Middle frontal gyrus (tissue), 1 donor: ENCODE results near the gene COL4A6.

ENCODE experiments used
- DNase-seq: peaks from one replicate; pipeline ENCODE4 v3.0.0-alpha.2; 2015; ENCODE audit warnings: low spot score; ENCODE audit errors: extremely low spot score

The COL4A6 gene

DNA sequence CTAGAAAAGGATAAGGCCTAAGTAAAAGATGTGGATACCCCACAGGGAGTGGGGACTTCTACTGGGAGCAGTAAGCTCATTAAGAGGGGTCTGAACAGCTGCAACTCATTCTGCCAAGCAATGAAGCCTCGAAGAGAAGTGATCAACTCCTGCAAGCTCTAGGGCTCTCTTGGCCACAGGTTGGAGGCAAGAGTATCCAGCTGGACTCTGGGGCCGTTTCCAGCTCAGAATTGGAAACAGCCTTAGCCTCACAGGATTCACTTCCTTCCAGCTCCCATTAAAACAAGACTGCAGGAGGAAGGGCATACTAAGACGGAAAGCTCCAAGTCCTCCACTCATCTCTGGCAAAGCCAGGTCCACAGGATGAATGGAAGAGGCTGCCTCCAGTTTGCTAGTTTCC, 220.3 kb downstream of the COL4A6 start:
- no peak for DNase-seq

DNA sequence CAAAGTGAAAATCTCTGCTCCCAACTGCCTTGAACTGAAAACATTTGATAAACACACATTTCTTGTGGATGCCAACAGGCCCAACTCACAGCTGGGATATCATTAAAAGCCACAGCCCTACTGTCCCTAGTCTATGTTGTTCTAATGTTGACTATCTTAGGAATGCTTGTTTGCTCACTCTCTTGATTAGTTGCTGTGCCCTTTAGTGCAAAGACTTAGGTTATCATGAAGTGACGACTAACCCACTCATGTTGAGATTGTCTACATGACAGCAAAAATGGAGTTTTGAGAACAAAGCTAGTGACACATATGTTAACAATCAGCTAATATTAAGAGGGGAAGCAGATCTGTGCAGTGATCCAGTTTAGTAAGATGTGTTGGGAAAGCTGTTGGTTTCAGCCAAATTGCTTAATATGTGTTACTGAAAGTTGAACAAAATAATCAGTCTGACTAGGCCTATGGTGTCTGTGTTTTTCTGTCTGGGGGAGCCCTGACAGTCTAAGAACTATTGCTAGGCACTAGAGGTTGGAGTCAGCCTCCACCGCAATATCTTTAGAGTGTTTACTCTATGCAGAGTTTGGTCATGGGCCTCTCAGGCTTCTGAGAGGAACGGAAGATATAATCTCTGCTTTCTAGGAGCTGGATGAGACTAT, 221.2 kb downstream of the COL4A6 start:
- no peak for DNase-seq

DNA sequence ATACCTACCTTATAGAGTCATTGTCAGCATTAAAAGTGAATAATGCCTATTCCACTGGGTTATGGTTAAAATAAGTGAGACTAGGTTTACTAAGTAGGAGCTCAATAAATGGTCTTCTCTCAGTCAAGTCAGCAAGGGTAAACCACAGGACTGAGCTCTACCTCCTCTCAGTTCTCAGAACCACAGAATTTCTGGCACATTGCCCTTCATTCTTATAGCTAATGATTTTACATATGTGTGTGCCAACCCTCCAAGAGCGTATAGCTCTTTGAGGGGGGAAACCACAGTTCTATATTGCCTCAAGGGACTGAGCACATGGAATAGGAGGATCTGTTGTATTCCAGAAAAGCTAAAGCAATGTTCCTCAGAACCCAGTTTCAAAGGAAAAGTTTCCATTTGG, 221.8 kb downstream of the COL4A6 start:
- DNase-seq, result no peak

DNA sequence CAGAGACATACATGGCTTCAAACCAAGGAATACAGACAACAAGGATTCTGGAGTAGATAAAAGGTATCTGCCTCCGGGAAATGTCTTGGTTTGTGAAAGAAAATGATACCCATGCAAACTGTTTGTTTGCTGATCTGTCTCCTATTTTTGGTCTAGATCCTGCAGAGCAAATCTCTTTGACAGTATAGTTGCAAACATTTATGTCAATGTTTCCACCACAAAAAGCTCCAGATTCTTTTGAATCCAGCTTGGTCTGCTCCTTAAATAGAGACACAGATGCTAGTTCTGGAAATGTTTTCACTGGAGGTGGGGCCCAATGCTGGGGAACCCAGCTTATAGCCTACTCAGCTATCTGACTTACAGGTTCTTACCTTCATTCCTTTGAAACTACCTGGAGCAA, 226.9 kb downstream of the COL4A6 start:
- DNase-seq, result peak; percentile 4

DNA sequence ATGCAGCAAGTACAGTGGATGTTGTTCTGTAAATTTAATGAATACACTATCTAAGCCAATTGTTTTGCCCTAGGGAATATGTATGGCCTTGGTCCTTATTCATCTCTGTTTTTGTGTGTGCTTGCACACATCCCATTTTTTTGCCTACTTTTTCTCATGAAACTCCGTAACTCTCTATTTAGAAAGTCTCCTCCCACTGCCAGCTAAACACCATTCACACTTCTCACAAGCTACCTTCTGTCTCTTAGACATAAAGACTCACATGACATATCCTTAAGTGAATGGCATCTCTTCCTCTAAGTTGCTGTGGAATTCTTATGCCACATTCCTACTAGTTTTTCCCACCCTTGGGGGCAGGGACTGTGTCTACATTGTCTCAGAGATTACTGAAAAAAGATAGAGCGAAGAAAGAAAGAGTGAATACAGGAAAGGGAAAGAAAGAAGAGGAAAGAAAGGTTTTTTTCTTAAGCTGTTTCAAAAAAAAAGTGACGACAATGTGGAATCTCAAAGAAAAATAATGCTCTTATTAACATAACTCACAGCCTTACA, 229.1 kb downstream of the COL4A6 start:
- no peak for DNase-seq

DNA sequence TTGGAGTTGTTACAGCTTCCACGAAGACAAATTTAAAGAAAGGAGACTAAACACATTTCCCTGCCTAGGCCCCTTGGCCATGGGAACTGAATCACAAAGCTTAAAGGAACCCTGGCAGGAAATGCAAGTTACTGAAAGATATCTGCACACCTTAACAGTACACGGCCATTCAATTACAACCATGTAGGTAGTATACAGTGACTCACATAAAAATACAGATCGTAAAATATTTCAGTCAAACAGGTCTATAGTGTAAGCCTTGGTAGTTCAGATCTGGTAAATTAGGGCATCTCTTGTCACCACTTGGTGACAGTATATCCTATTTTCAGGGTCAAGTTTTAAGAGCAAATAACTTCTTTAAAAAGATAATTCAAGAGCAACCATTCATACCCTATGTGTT, 234.7 kb downstream of the COL4A6 start:
- DNase-seq, result no peak

DNA sequence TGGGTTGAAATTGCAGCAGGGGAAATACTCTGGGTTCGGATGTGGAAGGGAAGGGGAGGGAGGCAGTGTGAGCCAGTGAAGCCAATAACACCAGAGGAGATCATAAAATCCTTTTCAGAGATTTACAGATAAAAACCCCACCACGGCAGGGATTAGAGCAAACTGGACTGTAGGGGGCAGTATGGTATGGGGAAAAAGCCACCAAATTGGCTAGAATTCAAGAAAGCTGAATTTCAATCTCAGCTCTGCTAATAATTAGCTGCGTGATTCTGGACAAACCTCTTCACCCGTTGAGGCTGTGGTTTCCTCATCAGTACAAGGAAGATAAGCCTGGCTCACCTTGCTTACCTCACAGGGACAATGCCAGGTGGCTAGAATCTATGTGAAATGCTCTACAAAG, 238.5 kb downstream of the COL4A6 start:
- no peak for DNase-seq

DNA sequence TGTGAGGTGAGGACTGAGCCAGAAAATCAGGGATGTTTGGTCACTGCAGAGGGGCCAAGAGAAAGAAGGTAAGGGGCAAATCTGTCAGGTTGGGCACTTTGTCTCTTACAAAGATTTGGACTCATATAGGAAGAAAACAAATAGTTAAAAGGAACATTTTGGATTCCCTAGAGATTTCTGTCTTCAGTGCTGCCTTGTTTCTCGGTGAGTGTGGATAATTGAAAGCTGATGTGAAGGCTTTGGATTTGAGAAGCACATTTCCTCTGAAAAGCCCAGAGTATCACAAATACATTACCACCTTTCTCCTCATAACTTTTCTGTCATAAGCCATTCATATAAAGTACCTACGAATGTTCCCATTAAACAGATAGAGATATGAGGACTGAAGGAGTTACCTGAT, 239.2 kb downstream of the COL4A6 start:
- DNase-seq, result no peak

DNA sequence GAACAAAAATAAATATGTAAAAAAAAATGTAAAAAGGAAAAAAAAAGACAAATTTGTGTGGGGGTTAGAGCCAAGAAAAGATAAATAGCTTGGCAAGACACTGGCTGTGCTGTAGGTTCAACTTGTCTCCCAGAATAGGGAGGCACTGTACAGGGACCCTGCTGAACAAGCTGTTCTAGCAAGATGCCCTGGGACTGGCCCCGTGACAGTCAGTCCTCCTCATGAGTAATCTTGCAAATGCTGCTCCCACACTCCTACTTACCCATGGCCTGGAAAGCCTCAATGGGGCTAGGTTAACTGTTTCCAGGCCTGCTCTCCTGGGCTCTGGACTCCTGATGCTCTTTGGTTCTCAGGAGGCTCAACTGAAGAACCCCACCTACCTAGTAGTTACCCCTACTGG, 239.8 kb downstream of the COL4A6 start:
- no peak for DNase-seq

DNA sequence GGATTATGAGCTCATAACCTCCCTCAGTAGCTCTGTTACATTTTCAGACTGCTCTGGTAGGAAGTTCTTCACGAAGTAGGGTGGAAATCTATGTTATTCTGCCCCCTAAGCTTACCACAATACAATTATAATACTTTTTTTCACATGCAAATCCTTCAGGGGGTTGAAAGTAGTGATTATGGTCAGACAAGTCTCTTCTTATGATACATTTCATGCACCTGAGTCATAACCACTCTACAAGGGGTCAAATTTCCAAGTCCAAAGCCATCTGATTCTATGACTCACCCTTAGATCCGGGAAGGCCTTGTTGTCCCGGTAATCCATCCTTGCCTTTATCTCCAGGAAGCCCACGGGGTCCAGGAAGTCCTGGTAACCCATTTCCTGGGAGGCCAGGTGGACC, 251.4 kb downstream of the COL4A6 start:
- DNase-seq, result no peak

DNA sequence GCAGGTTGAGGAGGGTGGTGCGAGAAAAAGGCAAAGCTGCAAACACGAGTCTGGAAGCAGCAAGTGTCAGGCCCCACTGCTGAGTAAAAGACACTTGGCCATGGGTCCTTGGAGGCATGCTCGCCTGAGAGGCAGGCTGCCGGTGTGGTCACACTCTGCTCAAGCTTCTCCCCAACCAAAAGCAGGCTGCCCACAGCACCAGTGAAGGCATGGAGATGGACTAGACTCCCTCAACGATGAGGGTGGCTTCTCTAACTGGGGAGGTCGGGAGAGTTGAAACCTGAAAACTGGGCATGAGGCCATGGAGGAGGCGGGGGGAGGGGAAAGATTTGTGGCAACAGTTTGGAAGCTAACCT, 260.1 kb downstream of the COL4A6 start:
- no peak for DNase-seq

DNA sequence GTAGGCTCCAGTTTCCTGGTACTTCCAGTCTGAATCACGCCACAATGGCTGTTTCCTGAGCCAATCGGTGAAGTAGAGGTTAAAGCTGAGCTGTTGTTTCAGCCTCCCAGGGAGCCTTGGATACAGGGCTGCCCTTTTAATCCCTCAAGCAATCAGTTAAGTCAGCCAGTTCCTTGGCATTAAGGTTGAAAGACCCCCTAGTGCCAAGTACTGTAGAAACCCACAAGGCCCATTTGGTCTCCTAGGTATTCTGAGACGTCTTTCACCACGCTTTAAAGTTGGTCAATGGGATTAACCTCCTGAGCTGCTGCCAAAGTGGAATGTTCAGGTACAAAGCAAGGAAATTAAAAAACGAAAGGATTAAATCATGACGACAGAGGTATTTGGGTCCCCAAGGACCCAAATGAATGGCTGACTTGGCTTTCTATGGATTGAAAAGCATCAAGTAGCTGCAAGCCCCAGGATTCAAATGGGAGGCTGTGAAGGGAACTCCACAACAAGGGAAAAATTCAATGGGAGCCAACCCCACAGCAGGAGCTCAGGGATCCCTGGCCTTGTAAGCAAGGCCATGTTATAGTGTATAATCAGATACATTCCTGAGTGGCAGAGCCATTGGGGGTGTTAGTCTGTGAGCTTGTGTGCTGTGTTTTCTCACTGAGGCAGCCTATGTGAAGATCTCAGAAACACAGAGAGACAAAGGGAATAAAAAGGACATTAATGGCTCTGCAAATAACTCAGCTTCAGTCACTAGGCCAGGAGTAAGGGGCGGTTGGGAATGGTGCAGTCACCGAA, 260.7 kb downstream of the COL4A6 start:
- no peak for DNase-seq

DNA sequence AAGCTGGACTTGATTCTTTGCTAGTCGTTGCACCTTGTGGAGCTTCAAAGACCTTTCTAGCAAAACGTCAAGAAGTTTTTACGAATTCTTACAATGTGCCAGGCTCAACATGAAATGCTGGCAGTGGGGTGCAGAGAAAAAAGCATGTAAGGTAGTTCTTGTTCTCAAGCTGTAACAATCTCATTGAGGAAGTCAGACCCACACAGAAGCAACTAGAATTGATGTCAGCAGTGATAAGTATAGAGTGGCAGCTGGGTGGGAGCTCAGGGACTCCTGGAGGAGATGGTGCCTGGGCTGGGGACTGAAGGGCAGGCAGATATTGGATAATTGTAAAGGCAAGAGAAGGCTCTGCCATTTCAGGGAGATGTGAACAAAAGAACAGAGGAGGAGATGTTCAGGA, 264.3 kb downstream of the COL4A6 start:
- no peak for DNase-seq

DNA sequence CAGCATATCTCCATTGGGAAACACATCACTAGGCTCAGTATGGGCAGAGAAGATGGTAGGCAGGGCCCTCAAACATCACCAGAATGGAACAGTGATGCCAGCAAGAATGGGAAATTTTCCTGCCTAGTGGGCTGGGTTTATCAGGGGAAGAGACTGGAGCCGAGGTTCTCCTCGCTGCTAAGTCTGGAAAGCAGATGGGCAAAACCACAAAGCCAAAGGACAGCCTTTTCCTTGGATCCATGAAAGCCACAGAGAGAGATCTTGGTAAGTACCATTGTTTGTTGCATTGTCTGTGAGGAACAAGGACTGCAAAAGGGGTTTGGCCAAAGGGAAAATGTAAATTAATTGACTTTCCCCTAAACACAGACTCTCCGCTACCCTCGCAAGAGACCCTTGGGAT, 266.6 kb downstream of the COL4A6 start:
- no peak for DNase-seq

DNA sequence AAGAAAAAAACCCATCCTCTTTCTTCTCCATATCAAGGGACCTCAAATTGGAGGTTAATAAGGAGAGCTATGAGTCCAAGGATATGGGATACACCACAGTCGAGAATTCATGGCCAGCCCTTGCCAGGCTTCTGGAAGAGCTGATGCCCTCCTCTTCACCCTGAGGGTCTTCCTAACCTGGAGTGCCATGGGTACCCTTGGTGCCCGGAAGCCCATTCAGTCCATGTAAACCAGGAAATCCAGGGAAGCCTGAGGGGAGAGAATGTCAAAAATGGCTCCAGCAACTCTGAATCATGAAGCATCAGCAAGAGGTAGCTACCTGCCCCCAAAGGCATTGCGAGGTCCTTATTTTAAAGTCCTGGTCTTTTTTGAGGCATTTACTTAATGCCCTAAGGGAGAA, 268.5 kb downstream of the COL4A6 start:
- no peak for DNase-seq

DNA sequence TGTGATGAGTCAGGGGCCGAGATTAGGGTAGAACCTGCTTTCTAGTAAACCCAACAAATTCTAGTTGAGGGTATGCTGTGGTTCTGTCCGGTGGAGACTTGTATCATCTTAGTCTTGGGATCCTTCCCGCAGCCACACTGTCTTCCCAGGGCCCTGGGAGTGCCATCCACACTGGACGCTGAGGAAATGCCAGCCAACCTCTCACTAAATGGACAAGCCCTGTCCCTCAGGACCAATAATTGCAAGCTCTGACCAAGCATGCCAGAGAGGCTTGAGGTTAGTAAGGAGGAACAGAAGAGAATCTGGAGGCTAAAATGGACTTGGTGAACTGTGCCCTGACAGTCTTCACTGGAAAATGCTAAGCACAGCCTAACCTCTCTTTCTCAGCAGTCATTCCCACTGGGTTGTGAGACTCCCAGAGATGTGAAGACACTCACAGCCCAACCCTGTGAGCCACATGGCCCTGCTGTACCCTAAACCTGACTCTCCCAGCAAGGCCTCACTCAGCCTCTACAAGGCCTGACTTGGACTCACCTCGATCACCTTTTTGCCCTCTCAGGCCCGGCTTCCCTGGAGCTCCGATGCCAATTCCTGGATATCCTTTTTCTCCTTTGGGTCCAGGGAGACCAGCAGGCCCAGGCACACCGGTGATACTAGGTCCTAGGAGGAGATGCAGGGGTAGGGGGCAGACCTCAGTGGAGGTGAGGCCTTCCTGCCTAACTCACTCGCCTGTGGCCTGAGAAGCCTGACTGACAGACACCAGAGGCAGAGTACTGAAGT, 269.1 kb downstream of the COL4A6 start:
- no peak for DNase-seq

DNA sequence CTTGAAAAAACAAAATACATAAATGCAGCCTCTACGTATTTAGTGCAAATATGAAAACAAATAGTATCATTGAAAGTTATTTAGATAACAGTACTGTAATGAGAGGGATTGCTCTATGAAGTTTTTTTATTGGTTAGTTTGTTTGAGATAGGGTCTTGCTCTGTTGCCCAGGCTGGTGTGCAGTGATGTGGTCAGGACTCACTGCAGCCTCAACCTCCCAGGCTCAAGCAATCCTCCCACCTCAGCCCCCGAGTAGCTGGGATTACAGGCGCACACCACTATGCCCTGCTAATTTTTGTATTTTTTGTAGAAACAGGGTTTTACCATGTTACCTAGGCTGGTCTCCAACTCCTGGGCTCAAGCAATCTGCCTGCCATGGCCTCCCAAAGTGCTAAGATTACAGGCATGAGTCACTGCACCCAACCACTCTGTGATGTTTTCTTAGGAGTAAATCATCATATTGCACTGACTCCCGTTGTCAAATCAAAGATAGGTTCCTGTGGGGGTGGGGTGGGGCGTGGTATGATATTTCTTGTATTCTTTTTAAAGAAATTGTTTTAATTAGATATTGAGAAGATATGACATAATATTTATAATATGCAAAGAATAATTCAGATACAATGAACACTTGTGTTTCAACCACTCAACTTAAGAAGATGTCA, 270.9 kb downstream of the COL4A6 start:
- no peak for DNase-seq

DNA sequence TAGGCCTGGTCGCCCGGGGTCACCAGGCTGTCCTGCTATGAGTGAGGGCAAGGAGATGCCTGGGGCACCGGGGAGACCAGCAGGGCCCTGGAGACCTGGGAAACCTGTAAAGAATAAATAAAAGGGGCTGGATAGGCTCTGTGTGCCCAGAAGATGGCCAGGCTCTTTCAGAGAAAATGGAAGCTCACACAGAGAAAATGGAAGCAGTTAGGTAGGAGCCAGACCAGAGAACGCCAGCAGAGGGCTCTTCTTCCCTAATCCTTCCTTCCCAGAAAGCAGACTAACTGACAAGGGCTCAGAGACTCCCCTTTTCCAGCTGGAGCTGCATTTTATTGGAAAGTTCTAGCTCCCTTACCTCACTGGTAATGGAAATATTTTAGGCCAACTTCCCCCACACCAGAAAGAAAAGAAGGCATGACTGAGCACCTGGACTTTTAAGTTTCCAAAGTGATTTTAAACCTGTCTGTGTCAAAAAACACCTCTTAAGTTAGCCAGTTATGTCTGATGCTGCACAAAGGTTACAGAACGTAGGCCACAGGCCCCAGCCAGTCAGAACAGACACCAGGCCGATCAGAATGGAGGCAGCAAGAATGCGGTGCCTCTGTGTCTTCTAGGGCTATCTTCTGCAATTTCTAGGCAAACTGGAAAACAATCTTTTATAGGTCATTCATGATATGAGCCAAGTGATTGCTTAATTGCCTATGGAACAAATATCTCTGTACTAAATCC, 272.7 kb downstream of the COL4A6 start:
- DNase-seq, result no peak

DNA sequence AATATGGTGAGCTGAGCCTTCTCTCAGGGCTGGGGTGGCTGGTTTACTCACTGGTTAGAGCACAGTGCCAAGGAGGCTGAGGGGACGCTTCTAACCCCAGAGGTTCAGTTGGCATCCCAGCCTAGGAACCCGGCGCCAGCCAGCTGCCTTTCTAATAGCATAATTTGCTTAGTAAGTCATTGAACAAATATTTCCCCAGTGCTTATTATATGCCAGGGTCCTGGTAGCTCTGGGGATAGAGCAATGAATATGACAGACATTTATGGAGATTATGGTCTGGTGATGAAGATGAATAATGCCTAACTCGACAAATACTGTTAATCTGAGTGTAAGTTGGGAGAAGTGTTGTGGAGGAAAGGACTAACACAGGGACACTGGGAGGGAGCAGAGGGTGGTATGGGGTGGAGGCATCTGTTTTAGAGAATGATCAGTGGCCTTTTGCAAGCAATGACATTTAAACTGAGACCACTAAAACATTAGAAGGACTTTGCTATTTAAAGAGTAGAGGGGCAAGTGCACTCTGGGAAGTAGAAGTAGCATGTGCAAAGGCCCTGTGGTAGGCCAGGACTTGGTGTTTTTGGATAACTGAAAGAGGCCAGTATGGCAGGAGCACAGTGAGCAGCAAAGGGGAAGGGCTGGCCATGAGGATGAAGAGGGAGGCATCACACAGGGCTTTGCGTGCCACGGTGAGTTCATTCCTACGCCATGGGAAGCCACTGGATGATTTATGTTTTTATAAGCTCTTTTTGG, 274.7 kb downstream of the COL4A6 start:
- DNase-seq, result no peak

DNA sequence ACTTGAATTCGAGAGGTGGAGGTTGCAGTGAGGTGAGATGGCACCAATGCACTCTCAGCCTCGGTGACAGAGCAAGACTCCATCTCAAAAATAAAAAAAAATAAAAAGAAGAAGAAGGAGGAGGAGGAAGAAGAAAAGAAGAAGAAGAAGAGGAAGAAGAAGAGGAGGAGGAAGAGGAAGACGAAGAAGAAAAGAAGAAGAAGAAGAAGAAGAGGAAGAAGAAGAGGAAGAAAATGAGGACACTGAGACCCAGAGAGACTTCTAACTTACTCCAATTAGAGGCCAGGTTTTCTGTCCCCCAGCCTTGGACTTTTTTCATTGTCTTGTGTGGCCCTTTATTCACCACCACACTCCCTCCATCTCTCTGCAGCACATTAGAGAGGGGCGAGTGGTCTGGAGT, 276.0 kb downstream of the COL4A6 start:
- no peak for DNase-seq
